HG03066 (cell line): ENCODE data around the gene VKORC1.

Experiments
- ATAC-seq: cut with Tn5 transposase; IDR thresholded peaks from one replicate; pipeline ENCODE4 v1.9.1; 2021; ENCODE audit warnings: low read depth; ENCODE audit not compliant: unreplicated experiment

Gene VKORC1

DNA sequence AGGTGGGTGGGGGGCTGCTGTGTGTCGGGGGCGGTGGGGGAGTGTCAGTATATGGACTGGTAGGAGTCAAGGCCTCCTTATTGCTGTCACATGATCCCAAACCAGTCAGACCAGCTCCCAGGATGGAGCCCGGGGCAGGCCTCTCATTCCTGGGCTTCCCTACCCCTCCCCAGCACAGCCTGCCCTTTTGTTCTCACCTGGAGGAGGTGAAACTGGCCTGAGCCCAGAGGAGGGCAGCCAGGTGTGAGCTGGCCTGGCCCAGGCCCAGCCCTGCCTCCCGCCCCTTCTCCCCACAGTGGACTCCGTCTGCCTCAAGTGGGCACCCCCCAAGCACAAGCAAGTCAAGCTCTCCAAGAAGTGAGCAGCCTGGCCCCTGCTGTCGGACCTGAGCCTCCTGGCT is 36.3 kb upstream of the VKORC1 start:
- ATAC-seq, result no peak

DNA sequence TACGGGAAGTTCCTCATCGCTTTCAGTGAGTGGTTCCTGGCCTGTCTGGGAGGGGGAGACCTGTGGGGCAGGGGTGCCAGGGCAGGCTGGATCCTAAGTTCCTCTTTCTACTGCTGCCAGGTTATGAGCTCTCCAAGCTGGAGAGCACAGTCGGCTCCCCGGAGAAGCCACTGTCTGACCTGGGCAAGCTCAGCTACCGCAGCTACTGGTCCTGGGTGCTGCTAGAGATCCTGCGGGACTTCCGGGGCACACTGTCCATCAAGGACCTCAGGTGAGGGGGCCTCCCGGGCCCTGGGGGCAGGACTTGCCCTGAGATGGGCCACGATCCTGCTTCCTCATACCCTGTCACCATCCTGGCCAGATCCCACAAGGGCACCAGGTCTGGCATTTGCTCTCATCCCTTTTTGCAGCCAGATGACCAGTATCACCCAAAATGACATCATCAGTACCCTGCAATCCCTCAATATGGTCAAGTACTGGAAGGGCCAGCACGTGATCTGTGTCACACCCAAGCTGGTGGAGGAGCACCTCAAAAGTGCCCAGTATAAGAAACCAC is 35.8 kb upstream of the VKORC1 start:
- no peak for ATAC-seq

DNA sequence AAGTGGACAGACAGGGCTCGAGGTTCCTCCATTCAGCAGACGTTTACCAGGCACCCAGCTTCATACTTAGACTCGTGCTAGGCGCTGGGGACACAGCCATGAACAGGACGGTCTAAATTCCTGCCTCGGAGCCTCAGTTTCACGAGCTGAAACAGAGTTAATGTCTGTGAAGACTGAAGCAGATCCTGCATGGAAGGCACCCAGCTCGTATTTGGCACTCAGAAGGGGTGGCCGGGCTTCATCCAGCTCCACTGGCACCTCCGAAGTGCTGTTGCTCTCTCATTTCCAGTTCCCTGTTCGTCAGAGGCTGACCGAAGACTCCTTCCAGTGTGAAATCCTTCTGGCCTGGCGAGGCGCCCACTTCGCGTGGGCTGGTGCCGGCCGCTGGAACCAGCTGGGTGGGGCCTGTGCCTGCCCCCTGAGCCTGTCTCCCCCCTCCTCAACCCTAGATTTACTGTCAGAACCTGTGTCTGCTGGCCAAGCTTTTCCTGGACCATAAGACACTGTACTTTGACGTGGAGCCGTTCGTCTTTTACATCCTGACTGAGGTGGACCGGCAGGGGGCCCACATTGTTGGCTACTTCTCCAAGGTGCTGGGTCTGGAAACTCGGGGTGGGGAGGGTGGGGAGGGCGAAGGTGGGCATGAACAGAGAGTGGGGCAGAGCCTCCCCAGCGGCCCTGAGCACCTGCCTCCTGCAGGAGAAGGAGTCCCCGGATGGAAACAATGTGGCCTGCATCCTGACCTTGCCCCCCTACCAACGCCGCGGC is 35.2 kb upstream of the VKORC1 start:
- ATAC-seq, result no peak

DNA sequence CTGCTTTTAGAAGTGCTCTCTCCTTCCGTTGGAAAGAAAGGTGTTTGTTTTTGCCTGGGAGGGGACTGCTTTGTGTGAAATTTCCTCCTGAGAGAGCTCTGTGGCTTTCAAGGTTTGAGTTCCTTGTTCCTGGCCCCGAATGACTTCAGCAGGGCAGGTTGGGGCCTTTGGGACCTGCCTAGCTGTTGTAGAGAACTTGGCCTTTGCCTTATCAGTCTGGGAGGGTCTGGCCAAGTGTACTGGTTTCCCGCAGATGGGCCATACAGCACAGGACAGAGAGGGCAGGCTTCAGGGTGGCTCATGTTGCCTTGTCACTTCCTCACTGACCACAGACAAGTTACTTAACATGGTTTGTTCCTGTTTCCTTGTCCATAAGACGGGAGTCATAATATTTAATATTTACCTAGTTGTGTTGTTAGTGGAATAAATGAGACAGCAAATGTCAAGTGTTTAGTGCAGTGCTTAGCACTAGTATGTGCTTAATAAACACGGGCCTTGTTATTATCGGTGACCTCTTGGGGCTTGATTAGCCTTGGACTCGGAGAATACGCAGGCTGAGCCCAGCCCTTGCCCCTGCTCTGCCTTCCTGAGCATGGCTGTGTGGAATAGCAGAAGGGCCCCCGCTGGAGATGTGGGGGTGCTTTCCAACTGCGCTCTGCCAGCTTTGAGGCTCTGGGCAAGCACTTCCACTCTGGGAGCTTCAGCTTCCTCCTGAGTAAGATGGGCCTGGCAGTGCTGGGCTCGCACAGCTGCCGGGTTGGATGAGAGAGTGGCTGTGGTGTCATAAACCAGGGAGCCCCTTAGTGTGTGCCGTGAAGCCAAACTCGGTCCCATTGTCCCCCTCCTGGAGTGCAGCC is 34.3 kb upstream of the VKORC1 start:
- ATAC-seq, result no peak

DNA sequence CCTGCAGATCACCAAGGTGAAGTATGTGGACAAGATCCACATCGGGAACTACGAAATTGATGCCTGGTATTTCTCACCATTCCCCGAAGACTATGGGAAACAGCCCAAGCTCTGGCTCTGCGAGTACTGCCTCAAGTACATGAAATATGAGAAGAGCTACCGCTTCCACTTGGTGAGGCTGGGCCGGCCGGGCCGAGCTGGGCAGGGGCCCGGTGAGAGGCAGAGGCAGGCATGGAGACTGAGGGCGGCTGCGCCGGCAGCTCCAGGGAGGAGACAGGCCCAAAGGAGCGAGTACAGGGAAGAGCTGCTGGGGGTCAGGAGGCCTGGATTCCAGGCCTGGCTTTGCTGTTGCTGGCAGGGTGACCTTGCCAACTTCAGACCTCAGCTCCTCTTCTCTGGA is 32.6 kb upstream of the VKORC1 start:
- ATAC-seq, result no peak

DNA sequence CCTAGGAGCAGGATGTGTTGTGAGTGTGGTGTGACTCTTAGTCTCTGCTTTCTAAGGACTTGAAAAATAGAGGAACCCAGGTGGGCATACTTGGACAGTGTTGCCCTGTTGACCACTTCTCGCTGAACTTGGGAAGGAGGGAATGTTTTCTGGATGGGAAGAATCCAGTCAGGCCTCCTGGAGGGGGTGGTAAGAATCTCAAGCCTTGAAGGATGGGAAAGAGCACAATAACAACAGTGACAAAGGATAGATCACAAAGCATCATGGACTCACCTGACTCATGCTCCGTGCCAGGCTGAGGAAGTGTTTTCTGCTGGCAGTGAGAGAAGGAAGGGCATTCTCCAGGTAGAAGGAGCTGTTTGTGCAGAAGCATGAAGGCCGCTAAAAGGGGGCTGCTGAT is 31.2 kb upstream of the VKORC1 start:
- no peak for ATAC-seq

DNA sequence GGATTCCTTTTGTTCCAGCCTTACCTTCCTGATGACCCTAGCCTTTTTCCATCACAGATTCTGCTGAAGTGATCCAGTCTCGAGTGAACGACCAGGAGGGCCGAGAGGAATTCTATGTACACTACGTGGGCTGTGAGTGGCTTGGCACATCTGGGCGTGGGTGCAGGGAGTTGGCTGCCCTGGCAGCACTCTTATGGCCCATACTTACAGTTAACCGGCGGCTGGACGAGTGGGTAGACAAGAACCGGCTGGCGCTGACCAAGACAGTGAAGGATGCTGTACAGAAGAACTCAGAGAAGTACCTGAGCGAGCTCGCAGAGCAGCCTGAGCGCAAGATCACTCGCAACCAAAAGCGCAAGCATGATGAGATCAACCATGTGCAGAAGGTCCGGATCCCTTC is 25.5 kb upstream of the VKORC1 start:
- ATAC-seq, result no peak

DNA sequence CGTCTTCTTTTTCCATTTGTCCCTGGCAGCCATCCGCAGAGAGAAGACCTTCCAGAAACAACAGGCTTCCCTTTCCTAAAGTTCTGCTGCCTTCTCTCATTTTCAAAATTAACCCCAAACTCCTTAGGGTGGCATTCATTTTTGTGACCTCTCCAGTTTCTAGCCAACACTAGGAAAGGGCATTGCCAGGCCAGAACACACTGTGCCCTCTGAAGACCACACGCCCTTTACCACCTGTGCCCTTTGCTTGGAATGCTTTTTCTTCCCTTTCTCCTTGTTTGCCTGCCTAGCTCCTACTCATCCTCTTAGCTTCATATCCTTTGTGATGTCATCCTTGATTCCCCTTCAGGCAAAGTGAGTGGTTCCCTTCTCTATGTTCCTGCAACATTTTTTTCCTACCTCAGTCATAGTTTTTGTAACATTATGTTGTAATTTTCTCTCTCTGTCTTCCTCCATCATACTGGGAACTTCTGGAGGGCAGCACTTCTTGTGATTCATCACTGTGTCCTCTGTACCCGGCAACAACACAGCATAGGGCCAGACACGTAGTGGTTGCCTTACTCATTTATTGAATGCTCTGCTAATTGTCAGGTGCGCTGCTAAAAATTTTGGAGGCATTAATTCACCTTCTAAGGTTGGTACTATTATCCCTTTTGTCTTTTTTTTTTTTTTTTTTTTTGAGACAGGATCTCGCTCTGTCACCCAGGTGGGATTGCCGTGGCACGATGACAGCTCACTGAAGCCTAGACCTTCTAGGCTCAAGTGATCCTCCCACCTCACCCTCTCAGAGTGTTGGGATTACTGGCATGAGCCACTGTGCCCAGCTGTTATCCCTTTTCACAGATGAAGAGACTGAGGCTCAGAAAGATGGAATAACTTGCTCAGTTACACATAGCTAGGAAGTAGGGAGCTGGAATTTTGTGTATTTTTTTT is 23.9 kb upstream of the VKORC1 start:
- no peak for ATAC-seq

DNA sequence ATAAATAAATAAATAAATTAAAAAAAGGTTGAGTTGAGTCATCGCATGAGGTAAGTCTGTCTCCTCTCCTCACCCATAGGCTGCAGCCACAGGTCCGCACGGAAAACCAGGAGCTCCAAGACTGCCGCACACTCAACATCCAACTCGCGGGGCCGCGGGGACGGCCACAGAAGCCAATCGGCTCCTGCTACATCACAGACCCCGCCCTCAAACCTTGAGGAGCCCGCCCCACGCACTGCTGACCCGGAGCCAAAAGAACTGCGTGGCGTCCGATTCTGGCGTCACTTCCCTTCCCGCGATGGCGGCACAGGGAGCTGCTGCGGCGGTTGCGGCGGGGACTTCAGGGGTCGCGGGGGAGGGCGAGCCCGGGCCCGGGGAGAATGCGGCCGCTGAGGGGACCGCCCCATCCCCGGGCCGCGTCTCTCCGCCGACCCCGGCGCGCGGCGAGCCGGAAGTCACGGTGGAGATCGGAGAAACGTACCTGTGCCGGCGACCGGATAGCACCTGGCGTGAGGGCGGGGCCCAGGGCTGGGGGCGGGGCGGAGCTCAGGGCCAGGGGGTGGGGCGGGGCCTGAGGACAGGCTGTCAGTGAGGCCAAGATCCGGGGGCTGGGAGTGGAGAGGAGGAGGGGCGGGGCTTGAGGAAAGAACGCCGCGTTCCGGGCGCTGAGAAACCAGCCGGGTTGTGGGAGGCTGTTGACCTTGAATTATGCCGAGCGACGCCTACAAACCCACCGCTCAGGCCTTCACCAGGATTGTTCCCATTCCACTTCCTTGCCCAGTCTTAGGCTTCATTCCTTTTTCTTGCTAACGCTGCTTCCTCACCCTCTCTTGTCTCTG is 23.0 kb upstream of the VKORC1 start, which contains the start of gene KAT8:
Gene KAT8 (plus strand): TSS at position 281 of the 839 bp plus-strand sequence. CDS start 18 bp downstream, at position 299.
- ATAC-seq, result peak; percentile 87

DNA sequence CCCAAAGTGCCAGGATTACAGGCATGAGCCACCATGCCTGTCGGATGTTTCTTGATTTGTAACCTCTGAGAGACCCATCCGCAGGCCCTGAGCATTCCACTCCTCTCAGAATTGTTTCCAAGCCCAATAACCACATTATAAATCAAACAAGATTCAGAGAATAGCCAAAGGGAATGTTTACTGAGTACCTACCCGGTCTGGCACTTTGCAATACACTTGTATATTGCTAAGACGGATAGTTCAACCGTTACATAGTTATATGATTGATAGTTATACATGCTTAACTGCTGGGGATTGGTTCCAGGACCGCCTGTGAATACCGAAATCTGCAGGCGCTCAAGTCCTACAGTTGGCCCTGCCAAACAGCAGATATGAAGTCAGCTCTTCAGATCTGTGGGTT is 19.9 kb upstream of the VKORC1 start:
- no peak for ATAC-seq

DNA sequence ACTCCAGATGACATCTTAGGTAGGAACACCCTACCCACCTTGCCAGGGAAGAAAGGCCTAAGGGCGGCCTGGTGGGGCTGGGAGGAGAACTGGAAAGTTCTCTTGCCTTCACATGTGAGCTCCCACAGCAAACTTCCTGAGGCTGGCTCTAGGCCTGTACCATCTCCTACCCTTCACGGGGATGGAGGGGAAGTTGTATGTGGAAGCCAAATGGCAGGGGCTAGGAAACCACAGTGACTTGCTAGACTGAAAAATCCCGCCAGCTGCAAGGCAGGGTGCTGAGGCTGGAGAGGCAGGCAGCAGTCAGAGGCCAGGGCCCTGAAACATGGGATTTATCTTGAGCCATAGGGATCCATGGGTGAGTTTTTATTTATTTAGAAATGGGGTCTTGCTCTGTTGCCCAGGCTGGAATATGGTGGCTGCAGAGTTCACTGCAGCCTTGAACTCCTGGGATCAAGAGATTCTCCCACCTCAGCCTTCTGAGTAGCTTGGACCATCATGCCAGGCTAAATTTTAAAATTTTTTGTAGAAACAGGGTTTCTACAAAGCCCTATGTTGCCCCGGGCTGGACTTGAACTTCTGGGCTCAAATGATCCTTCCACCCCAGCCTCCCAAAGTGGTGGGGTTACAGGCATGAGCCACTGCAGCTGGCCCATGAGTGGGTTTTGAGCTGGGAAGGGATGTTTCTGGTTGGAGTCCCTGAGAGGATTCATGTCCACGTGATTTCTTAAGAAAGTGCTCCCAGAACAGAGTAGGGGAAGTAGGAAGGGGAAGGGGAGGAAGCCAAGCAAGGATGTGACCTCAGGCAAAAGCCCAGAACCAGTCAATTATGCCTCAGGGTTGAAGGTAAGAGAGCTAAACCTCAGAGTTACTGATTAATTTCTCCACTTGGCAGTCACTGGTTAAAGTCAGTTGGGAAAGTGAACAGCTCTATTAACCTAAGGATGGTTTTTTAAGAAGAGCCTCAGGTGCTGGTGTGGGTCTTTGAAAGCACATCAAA is 18.8 kb upstream of the VKORC1 start:
- ATAC-seq, result no peak

DNA sequence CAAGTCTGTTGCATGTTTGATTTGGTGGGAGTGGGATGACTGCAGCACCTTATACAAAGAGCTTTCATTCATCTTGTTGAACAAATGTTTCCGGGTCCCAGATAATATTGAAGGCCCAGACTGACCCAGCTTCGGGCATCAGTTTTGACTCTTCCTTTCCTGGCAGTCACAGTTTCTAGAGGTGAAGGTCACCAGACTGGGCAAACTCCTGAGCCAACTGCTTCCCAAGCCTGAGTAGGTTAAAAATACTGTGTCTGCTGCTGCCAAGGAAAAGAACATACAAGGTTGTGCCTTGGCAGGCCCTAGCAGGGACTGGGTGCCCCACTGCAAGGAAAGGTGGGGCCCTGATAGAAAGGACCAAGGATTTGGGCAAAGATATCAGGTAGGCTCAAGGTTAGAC is 18.1 kb upstream of the VKORC1 start:
- no peak for ATAC-seq

DNA sequence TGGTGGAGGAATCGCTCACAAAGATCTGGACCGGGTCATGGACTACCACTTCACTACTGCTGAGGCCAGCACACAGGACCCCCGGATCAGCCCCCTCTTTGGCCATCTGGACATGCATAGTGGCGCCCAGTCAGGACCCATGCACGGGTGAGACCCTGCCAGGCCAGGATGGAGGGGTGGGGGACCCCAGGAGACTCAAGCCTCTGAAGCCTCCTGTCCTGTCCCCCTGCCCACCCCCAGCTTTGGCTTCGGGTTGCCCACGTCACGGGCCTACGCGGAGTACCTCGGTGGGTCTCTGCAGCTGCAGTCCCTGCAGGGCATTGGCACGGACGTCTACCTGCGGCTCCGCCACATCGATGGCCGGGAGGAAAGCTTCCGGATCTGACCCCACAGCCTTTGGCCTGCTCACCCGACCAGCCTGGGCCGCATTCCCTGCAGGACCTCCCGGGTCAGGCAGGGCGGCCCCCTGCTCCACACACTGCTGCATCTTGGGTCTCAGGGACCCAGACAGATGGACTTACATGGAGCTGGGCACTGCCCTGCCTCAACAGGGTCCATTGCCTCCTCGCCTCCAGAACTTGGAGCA is 17.4 kb upstream of the VKORC1 start:
- no peak for ATAC-seq

DNA sequence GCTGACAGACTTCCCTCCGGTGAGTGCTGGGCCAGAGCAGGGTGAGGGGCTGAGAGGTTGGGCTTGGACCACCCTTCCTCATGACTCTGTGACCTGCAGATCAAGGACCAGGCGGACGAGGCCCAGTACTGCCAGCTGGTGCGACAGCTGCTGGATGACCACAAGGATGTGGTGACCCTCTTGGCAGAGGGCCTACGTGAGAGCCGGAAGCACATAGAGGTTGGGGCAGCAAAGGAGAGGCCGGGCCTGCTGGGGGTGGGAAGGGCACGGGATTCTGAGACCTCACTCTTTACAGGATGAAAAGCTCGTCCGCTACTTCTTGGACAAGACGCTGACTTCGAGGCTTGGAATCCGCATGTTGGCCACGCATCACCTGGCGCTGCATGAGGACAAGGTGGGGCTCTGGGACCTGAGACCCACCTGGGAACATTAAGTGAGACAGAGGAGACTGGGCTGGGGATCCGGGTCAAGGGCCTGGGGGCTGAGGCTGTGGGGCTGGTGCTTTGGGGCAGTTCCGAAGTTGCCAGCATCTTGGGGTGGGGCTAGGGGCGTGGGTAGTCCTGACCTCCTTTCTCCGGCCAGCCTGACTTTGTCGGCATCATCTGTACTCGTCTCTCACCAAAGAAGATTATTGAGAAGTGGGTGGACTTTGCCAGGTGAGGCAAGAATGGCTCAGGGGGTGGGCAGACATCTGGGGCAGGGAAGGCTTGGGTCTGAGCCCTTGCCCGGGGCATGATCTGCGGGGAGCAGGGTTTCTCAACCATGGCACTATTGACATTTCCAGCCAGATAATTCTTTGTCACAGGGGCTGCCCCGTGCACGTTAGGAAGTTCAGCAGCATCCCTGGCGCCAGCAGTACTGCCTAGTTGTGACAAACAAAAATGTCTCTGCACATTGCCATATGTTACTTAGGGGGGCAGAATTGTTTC is 15.8 kb upstream of the VKORC1 start:
- ATAC-seq, result no peak

DNA sequence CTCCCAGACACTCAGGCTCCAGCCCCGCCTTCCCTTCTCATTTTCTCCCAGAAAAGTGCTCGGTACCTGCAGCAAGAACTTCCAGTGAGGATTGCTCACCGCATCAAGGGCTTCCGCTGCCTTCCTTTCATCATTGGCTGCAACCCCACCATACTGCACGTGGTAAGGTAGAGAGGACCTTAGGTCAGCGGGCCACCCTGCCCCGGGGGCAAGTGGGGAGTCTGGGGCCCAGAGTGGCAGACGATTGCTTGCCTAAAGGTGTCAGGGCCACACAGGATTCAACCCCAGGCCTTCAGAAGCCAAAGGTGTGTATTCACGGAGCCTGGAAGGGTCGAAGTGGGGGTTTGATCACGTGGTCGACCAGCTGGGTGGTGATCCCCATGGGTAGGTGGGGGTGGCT is 15.0 kb upstream of the VKORC1 start:
- no peak for ATAC-seq

DNA sequence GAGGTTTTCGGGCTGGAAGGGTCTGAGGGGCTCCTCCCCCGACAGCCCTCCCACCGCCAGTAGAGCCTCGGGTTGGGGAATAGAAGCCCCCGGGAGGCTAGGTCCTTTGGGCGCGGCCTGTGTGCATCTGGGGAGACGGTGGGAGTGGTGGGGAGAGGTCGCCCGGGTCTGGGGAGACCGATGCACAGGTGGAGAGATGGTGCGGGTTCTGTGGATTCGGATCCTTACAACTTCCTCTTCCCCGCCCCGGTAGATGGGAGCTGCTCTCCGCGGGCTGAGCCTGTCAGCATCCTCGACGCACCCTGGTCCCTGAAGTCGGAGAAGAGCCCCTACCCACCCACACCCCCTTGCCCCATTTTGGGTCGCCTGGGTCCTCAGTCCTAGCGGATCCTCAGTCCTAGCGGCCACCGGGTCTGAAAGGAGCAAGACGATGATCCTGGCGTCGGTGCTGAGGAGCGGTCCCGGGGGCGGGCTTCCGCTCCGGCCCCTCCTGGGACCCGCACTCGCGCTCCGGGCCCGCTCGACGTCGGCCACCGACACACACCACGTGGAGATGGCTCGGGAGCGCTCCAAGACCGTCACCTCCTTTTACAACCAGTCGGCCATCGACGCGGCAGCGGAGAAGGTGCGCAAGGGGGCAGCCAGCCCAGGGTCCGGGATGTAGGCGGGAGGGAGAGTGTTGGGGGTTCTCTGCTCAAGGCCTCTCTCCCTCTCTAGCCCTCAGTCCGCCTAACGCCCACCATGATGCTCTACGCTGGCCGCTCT is 14.4 kb upstream of the VKORC1 start:
- no peak for ATAC-seq
